NOMO-1 (cell line): ENCODE measurements around the gene TSPAN9.

Source experiments
- DNase-seq, 2 experiments: peaks; one replicate each; lab custom pipeline; 2025; ENCODE audit not compliant: unreplicated experiment in 2 of 2; lab: John Stamatoyannopoulos, UW

Gene TSPAN9

DNA sequence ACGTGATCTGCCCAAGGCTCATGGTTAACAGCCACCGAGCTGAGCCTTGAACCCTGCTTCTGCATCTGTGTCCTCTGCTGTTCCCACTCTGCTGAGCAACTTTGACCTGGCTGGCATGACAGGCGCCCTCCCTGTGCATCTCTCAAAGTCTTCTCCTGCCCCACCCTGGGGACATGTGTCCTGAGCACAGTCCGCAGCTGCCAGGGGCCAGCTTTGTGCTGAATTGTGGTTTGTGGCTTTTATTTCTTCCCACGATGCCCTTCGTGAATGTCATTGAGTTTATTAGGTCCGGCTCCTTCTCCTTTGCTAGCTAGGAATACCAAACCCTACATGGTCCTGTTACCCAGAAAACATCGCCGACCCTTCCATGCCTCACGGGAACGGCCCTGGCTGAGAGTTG lies 161.0 kb downstream of the TSPAN9 start:
- no peak for DNase-seq

DNA sequence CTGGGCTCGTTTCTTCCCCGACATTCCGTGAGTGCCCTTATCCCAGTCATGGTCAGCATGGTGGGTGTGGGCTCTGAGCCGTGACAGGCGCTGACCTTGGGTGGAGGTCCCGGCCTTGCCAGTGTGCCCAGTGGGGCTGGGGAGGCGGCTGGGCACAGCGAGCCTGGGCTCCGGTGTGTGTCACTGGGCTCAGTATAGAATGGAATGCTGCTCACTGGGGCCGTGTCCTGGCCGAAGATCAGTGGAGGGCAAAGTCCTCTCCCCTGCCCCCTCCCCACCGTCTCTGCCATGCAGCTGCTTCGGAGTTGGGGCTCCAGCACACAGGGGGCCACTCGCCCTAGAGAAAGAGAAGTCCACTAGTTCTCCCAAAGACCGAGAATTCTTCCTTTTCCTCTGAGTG lies 164.4 kb downstream of the TSPAN9 start:
- no peak for DNase-seq

DNA sequence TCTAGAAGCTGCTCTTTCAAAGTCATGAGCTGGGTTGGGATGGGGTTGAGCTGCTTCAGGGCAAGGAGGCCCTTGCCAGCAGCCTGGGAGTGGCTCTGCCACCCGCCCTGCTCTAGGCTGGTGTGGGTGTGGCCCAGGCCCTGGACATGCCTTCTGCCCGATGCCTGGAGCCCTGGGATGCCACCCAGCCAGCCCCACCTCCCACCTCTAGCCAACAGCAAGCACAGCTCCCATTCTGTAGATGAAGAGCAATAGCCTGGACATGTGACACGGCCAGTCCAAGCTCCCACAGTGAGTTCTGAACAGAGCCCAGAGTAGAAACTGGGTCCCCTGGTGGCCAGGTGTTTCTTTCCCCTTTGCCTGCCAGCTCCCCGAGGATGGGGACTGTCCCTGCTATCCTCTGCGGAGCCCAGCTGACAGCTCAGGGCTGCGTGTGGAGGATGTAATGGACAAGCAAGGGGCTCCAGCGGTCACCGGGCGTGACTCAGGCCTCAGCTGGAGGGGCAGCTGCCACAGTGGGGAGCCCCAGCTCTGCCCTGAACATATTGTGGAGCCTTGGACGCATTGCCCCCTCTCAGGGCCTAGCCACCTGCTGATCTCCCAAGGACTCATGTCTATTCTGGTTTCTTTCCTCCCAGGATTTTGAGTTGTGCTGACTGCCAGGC lies 165.2 kb downstream of the TSPAN9 start:
- DNase-seq, result no peak

DNA sequence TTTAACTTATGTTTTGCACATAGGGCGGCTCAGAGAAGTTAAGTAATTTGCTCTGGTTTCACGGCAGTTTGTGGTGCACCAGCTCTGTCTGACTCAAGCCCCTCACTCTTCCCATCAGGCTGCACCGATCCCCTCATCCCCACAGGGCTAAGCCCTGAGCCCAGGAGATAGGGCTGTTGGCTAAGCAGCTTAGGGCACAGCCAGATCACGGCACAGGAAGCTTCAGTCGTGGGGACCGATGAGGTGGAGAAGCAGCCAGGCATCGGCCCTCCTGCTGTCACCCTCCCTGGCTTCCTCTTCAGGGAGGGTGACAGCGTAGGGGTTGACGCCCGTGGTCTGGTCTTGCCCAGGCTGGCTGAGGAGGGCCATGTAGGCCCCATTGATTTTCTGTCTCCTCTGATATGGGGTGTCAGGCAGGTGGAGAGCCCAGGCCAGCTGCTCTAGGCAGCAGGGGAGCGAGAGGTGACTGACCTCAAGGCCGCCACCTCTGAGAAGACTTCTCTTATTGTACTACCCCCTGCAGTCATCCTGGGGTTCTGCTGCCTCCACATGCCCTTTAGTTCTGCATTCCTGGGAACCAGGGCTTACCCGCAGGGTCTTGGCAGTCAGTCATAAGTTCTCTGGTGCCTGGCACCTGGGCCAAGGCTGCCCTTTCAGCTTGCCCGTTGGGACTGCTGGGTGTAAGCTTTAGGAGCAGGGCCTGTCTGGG lies 166.4 kb downstream of the TSPAN9 start:
- DNase-seq, result no peak

DNA sequence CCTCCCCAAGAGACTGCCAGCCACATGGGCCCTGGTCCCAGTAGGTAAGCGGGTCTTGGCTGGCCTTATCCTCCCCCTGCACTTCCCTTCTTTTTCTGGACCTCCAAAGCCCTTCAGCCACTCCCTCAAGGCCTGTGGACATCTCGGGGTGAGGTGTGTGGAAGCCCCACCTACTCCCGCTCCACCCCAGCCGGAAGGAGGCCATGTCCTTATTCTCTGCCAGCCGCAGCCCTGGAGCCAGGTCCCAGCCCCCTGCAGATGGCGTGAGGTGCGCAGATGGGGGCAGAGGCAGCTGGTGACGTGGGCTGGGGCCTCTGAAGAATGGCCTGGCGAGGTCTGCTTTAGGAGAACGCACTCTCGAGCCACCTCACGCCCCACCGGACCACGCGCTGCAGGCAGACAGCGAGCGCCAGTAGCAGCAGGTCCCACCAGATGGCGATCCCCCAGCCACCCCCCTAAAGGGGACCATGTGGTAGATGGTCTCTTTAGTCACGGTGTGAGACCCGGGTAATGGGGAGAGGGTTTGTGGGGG lies 167.1 kb downstream of the TSPAN9 start:
- no peak for DNase-seq

DNA sequence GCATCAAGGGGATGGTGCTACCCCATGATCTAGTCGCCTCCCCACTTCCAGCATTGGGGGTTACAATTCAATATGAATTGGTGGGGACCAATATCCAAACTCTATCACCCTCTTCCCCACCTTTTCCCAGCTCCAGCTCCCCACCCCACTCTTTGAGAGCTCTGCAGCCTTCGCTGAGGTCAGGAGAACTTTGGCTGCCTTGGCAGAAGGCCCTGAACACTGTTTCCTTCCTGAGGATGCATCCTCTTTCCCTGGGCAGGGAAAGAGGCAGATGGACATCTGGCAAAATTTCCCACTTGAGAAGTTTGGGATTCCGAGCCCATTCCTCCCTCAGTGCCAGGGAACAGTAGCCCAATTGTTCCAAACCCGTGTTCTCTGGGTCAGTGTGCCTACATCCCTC lies 169.1 kb downstream of the TSPAN9 start:
- DNase-seq, result no peak

DNA sequence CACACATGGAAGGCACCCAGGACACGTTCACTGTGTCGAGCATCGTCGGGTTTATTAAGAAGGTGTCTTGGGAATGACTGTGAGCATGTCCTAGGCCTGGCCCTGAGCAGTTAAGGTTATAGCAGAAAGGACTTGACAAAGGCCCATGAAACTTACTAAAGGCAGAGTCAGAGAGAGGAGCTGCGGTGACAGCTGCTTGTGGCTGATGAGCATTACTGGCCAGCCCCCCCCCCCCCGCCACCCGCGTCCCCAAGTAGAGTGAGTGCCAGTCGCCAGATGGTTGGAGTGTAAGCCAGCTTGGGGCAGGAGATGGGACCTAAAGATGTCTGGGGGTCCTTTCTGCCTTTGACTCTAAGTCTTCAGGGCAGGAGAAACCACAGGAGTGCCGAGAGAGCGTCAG lies 169.9 kb downstream of the TSPAN9 start:
- no peak for DNase-seq

DNA sequence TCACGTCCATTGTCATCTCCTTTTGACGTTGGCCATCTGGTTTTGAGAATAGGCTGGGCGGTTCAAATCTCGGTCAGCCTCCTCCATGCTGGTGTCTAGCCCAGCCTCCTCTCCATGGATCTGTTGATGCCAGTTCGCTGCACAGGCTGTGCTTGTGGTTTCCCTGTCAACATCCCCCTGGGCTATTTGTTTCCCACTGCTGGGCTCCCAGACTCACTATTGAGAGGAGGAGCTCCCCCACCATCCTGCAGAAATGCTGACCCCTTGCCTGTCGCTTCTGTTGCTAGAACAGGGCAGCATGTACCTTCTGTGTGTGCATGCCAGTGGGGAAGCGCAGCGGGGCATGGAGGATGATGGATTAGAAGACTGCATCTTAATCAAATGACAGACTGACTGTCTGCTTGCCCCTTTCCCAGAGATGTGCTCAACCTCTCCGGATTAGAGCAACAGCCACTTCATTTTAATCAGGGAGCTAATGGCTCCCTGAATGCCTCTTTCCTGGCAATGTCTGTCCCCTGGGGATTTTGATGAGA lies 170.5 kb downstream of the TSPAN9 start:
- DNase-seq, result no peak

DNA sequence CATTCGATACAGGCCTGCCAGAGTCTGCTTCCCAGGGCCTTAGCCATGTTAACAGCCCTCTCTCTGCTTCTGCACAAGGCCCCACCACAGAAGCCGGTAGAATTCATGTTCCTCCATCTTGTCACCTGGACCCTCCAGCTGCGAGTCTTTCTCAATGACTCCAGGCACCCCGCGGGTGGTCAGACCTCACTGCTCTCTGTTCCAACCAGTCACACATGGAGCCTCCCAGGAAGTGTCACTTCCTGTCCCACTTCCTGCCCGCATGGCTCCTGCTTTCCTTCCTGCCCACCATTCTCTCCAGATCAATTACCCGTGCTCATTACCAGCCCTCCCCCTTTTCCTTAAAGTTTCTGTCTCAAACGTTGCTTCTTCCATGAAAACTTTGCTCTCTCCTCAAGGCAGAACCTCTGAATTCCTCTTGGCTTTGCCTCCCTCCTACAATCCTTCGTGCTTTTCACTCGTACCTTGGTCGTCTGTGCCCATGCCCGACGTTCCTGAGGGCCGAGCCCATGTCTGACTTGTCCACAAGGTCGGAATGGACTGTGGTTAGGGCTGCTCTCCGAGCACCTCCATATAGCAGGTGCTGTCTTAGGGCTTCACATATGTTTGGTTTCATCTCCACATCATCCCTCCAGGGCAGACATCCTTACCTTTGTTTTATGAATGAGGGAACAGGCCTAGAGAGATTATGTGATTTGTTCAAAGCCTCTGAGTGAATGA lies 172.1 kb downstream of the TSPAN9 start:
- no peak for DNase-seq

DNA sequence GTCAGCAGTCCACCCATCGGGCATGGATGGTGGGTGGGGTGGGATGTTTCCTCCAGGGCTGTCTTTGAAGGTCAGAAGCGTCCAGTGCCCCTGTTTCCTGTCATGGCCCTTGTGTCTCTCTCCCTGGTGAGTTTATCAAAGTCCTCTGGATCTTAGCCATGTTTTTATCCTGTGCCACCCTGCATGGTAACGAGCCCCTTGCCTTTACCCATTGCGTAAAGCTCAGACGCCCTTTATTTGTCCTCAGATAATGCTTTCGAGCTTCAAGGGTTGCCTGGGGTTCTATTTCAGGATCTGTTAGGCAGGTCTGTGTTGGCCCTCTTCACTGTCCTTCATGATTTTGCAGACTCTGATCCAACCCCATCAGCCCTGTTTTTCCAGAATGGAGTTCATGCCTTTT lies 172.9 kb downstream of the TSPAN9 start:
- no peak for DNase-seq

DNA sequence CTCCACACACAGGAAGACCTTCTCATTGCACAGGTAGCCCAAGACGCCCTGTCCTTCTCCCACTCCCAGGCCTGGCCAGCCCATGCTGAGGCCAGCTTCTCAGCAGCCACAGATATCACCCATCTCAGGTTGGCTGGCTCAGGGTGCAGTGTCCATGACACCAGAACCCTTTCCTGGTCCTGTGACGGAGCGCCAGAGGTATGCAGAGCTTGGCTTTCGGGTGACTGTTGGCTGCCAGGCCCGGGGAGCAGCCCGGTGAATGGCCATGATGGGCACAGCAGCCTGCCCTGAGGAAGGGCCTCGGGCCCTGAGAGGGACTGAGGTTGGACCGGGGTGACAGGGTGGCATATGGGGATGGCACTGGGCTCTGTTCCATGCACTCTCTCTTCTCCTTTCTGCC lies 173.4 kb downstream of the TSPAN9 start:
- no peak for DNase-seq

DNA sequence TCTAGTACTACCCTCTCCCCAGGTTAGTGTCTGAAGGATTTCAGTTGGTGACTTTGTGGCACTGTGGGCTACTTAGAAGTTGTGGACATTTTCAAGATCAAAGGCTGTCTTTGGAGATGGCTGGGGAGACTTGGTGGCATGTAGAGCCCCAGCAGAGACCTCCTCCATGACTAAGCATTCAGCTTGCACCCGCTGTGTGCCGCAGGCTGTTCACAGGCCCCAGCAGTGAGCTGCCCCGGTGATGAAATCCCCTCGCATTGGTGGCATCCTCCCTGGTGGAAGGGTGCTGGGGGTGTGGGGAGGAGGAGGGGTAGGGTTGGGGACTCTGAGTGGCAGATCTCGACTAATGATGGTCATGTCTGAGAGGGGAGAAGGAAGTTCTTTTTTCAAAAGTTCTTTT lies 173.9 kb downstream of the TSPAN9 start:
- no peak for DNase-seq

DNA sequence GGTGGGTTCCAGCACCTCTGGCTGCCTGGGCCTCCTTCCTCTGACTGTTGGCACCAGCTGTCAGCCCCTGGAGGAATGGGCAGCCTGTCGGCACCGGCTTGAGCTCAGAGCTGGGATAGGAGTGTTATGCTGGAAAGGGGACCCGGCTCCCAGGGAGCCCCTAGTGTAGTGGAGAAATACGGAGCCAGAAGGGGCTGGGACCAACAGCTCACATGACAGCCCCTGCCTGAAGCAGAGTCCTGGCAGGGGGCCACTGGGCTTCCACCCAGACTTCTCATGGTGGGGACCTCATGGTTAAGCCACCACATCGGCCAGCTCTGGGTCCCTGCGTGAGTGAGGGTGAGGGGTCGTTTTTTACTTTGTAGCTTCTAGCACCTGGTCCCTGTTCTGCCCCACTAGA lies 174.5 kb downstream of the TSPAN9 start:
- no peak for DNase-seq

DNA sequence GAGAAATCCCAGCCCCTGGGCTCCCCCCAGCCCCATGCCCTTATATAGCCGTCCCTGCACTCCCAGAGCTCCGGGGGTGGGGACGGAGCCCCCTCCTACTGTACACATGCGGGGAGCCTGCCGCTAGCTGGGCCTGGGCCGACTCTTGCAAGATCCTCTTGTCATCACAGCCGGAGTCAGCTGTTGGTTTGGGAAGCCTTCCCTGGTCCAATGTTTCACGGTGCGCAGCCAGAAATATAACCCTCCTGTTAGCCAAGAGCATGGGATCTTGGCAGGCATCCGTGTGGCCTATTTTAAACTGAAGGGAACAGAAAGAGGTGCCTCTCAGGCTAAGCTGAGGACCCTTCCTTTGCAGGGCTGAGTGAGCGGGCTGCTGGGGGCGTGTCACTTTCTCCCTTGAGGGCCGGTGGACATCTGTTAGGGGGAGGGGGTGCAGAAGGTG lies 175.3 kb downstream of the TSPAN9 start:
- no peak for DNase-seq

DNA sequence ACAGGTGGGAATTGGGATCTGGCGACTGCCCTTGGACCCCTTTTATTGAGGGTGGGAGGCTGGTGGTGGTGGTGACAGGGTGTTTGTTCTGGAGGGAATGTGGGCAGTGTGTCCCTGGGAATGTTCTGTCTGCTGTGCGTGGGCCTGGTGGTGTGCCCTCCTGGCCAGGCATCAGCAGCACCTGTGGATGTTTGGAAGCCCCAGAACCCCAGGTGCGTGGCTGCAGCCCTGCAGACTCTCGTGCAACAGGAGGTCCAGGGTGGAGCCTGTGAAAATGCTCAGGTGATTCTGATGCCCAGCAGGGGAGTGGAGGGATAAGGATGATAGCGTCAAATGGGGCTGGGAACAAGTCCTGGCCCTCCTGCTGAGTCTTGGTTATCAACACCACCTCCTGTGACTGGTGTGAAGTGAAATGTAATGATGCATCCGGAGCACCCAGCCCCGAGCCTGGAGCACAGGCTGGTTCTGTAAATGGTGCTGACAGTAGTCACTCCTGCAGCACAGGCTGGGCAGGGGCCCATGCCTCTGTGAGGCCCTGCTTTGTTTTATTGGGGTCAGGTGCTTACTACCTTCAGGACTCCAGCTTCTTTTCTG lies 176.6 kb downstream of the TSPAN9 start:
- DNase-seq, result no peak

DNA sequence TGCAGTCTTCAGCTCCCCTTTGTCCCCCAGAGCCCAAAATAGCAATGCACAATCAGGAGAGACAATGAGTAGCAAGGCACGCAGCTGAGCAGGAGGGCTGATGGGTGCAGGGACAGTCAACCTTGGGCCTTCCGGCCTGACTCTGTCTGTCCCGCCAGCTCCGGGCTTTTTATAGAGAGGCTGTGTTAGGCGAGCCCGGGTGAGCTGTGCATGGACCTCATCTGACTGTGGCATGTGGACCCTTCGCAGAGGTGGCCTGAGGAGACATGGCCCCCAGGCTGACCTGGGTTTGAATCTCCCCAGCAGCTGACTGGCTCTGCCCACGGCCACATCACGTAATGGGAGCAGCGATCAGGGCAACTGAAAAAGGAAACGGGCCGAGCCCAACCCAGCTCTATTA lies 177.9 kb downstream of the TSPAN9 start:
- no peak for DNase-seq

DNA sequence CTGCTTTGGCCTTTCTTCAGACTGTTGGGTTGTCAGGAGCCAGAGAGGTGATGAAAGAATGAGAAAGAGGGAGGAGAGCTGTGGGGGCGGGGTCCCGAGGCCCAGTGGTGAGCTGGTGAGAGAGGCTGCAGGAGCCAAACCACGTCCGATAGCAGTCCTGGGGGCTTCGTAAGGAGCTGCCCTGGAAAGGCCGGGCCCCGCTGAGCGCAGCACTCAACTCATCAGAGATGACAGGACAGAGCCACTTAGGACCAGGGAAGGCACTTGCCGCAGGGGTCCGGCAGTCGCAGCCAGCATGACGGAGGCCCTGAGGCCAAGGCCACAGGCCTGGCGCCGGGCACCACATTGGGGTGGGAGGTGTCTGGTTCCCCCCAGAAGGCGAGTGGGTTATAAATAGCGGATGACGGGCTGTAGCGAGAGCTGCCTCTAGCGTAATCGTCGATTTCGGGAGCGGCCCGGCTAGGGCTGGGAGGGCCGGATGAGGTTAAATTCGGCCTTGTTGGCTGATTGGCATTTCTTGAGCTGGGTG lies 179.0 kb downstream of the TSPAN9 start:
- DNase-seq, result no peak

DNA sequence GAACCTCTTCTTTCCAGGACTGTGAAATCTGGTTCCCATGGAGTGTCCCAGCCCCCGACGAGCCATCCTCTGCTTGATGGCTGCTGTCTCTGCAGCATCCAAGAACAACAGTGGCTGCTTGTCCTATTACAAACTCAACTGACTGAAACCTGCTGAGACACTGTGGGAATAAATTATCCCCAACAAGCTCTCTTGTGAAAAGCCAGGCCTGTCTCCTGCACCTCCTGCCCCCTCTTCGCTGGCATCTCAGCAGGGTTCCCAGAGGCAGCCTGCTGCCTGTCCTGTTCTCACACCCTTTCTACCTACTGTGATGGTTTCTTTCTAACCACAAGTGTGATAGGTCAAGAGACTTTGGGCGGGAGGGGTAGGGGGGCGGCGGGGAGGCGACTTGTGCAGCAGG lies 180.2 kb downstream of the TSPAN9 start:
- DNase-seq, result no peak

DNA sequence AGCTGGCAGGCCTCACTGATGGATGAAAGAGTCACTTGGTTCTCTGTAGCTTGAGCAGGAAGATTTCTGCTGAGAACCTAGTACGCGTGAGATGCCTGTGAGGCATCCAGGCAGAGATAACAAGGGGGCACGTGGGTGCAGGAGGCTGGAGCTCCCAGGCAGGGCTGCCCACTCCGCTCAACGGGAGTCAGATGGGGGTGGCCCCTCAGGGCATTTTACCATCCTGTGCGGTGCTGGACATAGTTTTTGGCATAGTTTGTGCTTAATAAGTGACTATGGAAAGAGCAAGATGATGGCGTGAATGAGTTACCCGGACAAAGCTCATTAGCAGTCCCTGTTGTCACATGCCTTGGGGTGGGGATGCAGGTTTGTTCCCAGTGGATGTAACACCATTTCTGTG lies 182.8 kb downstream of the TSPAN9 start:
- no peak for DNase-seq

DNA sequence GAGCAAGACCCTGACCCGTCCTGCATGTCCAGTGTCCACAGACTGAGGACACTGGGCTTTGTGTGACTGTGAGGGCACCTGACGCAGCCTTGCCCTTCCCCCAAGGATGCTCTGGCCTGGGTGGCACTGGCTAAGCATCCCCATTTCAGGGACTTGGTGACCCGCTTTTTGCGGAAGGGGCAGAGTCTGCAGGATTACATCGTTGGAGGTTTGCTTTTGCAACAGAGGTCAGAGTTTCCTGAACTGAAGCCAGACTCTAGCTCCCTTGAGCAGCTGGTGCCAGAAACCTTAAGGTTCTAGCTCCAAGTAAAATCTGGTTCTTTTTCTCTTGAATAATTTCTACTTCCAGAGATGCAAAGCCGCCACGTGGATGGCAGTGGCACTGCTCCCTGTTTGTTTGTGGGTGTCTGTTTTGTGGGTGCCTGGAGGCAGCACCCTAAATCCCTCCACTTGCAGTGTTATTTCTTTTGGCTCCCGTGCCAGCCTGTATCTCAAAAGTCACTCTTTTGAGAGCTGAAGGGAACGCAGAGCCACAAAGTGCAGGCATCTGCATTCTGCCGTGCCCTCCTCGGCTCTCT lies 184.7 kb downstream of the TSPAN9 start:
- no peak for DNase-seq

DNA sequence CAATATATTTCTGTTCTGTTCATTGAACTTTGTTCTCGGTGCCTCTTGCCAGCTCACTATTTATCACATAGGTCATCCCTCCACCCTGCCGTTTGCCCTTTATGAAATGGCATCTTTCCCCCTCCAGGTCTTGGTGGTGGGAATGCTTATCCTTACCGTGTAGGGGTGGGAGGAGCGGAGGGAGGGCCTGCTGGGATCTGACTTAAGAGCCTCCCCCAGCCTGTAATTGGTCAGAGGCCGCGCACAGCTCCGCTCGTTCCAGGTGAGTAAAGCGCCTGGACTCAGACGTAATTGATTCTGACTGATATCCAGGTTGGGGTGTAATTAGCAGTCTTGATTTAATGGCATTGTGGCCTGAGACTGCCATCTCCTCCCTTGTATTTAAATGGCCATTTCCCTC lies 185.3 kb downstream of the TSPAN9 start:
- no peak for DNase-seq
